ENCODE measurements around the gene PROM1. TPM values are rescaled to one million over a fixed set of nuclear protein-coding genes. Genes with fewer than 3 reads are reported as not detected.

Gene PROM1
- total RNA-seq, 2 experiments from 2014 or later: not detected

DNA sequence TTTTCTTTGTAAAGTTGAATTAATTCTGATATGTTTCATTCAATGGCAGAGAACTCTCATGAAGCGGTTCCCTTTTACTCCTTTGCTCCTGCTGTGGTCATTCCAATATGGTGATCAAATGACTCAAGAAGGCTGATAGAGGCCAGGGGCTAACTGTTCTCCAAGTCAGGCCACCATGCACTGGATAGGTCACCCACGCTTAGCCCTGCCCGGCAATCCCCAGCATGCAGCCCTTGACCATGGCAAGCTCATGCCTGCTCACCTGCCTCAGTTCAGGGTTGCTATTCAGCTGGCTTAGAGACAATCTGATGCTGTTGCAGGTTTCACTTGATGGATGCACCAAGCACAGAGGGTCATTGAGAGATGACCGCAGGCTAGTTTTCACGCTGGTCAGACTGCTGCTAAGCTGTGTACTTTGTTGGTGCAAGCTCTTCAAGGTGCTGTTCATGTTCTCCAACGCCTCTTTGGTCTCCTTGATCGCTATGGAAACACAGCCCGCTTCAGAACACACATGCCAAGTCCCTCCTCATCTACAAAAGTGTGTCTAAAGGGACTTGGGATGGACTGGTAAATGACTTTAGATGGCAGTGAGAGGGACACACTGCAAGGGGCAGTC, 65.7 kb downstream of the PROM1 start:
- H3K9me2 ChIP-seq (ENCODE audit: insufficient read depth, low read length): no peaks in the 10 kb centered on the region
- no peaks in the 10 kb centered on the region for H3K4me1 ChIP-seq (ENCODE audit: insufficient read depth, low read length, poor library complexity, severe bottlenecking)
- no TSS peak for BruUV-seq (replicated peaks)
- ChIA-PET CTCF (ENCODE audit: unreplicated experiment) (interaction anchor here (0.6 kb wide), 1 partner anchor 14 kb away, joined by 3 read pairs; no protein-coding TSS in a partner anchor), POLR2A (no interaction called here)
- no peaks in the 10 kb centered on the region for H3K9me3 ChIP-seq (ENCODE audit: low read length)
- no peaks in the 10 kb centered on the region for H3K79me2 ChIP-seq (ENCODE audit: insufficient read depth, low read depth, low read length)
- no peak overlapping the region for H3K4me3 ChIP-seq (ENCODE audit: low read depth, low read length, poor library complexity, severe bottlenecking)
- H4K20me1 ChIP-seq (ENCODE audit: insufficient read depth, low read length): no peaks in the 10 kb centered on the region
- intact Hi-C loops (cut with micrococcal nuclease; ENCODE audit: unreplicated experiment): no loop called here
- DNase-seq (ENCODE audit: low spot score): no peak
- TF ChIP-seq, protein P1, sequence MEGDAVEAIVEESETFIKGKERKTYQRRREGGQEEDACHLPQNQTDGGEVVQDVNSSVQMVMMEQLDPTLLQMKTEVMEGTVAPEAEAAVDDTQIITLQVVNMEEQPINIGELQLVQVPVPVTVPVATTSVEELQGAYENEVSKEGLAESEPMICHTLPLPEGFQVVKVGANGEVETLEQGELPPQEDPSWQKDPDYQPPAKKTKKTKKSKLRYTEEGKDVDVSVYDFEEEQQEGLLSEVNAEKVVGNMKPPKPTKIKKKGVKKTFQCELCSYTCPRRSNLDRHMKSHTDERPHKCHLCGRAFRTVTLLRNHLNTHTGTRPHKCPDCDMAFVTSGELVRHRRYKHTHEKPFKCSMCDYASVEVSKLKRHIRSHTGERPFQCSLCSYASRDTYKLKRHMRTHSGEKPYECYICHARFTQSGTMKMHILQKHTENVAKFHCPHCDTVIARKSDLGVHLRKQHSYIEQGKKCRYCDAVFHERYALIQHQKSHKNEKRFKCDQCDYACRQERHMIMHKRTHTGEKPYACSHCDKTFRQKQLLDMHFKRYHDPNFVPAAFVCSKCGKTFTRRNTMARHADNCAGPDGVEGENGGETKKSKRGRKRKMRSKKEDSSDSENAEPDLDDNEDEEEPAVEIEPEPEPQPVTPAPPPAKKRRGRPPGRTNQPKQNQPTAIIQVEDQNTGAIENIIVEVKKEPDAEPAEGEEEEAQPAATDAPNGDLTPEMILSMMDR (conservative IDR thresholded peaks at IDR 0.05; ENCODE audit: low read length): no peak
- TF ChIP-seq EZH2phosphoT487 (IDR thresholded peaks at IDR 0.05; ENCODE audit: borderline replicate concordance, low read depth, low read length): no peak
- no peak overlapping the region for H3K27ac ChIP-seq (ENCODE audit: low read depth, low read length, poor library complexity, severe bottlenecking)
- H3K36me3 ChIP-seq (ENCODE audit: insufficient read depth, low read length): no peaks in the 10 kb centered on the region
- no peak overlapping the region for H2AFZ ChIP-seq (ENCODE audit: low read length)
- H3K4me2 ChIP-seq (ENCODE audit: low read length): no peak overlapping the region

DNA sequence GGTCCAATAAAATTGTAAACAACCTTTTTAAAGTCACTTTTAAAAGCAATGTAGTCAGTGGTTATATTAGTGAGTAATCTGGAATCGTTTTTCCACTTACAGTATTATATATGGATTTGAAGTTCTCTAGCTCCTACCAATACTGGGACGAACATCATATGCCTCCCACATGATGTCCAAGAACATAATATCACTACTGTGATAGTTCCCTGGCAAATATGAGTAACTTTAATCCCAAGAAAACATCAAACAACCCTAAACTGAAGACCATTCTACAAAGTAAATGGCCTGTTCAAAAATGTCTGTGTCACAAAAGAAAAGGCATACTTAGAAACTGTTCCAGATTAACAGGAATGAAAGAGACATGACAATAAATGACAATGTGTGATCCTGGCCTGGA, 67.3 kb downstream of the PROM1 start:
- Histone ChIP-seq H3K4me2 (ENCODE audit: low read length) (no peak overlapping the region), H3K36me3 (ENCODE audit: insufficient read depth, low read length) (no peaks in the 10 kb centered on the region), H4K20me1 (ENCODE audit: insufficient read depth, low read length) (no peaks in the 10 kb centered on the region), H3K4me1 (ENCODE audit: insufficient read depth, low read length, poor library complexity, severe bottlenecking) (no peaks in the 10 kb centered on the region), H3K9me2 (ENCODE audit: insufficient read depth, low read length) (no peaks in the 10 kb centered on the region), H3K9me3 (ENCODE audit: low read length) (no peaks in the 10 kb centered on the region), H3K79me2 (ENCODE audit: insufficient read depth, low read depth, low read length) (no peaks in the 10 kb centered on the region), H3K4me3 (ENCODE audit: low read depth, low read length, poor library complexity, severe bottlenecking) (no peak overlapping the region), H2AFZ (ENCODE audit: low read length) (no peak overlapping the region), H3K27ac (ENCODE audit: low read depth, low read length, poor library complexity, severe bottlenecking) (no peak overlapping the region)
- intact Hi-C loops (cut with micrococcal nuclease; ENCODE audit: unreplicated experiment): no loop called here
- no peak for DNase-seq (ENCODE audit: low spot score)
- no TSS peak for BruUV-seq (replicated peaks)
- TF ChIP-seq EZH2phosphoT487 (IDR thresholded peaks at IDR 0.05; ENCODE audit: borderline replicate concordance, low read depth, low read length): no peak
- TF ChIP-seq, protein P1 (conservative IDR thresholded peaks at IDR 0.05; ENCODE audit: low read length): no peak
- CTCF ChIA-PET (ENCODE audit: unreplicated experiment): no interaction called here
- POLR2A ChIA-PET: no interaction called here

DNA sequence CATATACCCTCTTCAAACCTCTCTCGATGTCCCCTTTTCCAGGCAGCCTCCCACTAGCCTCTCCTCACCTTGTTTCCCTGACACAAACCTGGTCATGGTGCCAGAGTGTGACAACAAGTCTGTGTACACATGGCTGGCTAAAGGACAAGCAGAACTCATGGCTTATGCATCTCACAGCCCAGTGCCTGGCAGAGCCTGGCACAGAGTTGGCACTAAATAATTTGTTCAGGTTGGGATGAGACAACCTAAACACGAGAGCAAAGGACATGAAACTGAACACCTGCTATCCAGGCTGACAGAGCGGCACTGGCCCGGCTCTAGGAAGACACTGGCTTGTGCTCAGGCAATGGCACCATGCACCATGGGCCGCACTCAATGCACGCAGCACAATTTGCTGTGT, 72.7 kb downstream of the PROM1 start:
- TF ChIP-seq, protein P1 (conservative IDR thresholded peaks at IDR 0.05; ENCODE audit: low read length): no peak
- no peak for TF ChIP-seq EZH2phosphoT487 (IDR thresholded peaks at IDR 0.05; ENCODE audit: borderline replicate concordance, low read depth, low read length)
- ChIA-PET POLR2A (no interaction called here), CTCF (ENCODE audit: unreplicated experiment) (no interaction called here)
- Histone ChIP-seq H3K4me3 (ENCODE audit: low read depth, low read length, poor library complexity, severe bottlenecking) (no peak overlapping the region), H3K9me2 (ENCODE audit: insufficient read depth, low read length) (no peaks in the 10 kb centered on the region), H3K9me3 (ENCODE audit: low read length) (no peaks in the 10 kb centered on the region), H3K36me3 (ENCODE audit: insufficient read depth, low read length) (no peaks in the 10 kb centered on the region), H3K79me2 (ENCODE audit: insufficient read depth, low read depth, low read length) (no peaks in the 10 kb centered on the region), H2AFZ (ENCODE audit: low read length) (no peak overlapping the region), H3K4me1 (ENCODE audit: insufficient read depth, low read length, poor library complexity, severe bottlenecking) (no peaks in the 10 kb centered on the region), H3K4me2 (ENCODE audit: low read length) (no peak overlapping the region), H4K20me1 (ENCODE audit: insufficient read depth, low read length) (no peaks in the 10 kb centered on the region), H3K27ac (ENCODE audit: low read depth, low read length, poor library complexity, severe bottlenecking) (no peak overlapping the region)
- no TSS peak for BruUV-seq (replicated peaks)
- no peak for DNase-seq (ENCODE audit: low spot score)
- intact Hi-C loops (cut with micrococcal nuclease; ENCODE audit: unreplicated experiment): no loop called here

All from OCI-LY7 (cell line).